Endodermal cell (in vitro differentiated cells): Measurements from ENCODE around the gene OR2A25. TPM values are rescaled to one million over a fixed set of nuclear protein-coding genes. Genes with fewer than 3 reads are reported as not detected.

ENCODE experiments used
- DNase-seq: peaks from one replicate; pipeline ENCODE4 v3.0.0-alpha.2; 2017
- H3K27ac ChIP-seq: 2 replicates; pipeline ENCODE4 v1.5.1; 2013; ENCODE audit warnings: mild to moderate bottlenecking, low read depth, low read length, moderate library complexity
- H3K27me3 ChIP-seq: 2 replicates; pipeline ENCODE4 v1.6.1; 2013; ENCODE audit warnings: mild to moderate bottlenecking, low read length, moderate library complexity; ENCODE audit not compliant: insufficient read depth, control insufficient read depth, poor library complexity, severe bottlenecking
- H3K36me3 ChIP-seq: 2 replicates; pipeline ENCODE4 v1.7.0; 2013; ENCODE audit warnings: mild to moderate bottlenecking, low read length, moderate library complexity; ENCODE audit not compliant: control insufficient read depth, insufficient read depth
- H3K4me1 ChIP-seq: one replicate; pipeline ENCODE4 v1.7.0; 2013; ENCODE audit warnings: low read length; ENCODE audit not compliant: control insufficient read depth, insufficient read depth
- H3K4me3 ChIP-seq: 2 replicates; pipeline ENCODE4 v1.5.1; 2013; ENCODE audit warnings: mild to moderate bottlenecking, low read length, moderate library complexity
- H3K9ac ChIP-seq: 2 replicates; pipeline ENCODE4 v1.6.1; 2013; ENCODE audit warnings: mild to moderate bottlenecking, low read length, moderate library complexity; ENCODE audit not compliant: poor library complexity, severe bottlenecking; ENCODE audit errors: extremely low read depth
- H3K9me3 ChIP-seq: 2 replicates; pipeline ENCODE4 v1.6.1; 2013; ENCODE audit warnings: mild to moderate bottlenecking, low read length, moderate library complexity; ENCODE audit not compliant: control insufficient read depth
- H3K27ac Mint-ChIP-seq: 2 replicates; pipeline ENCODE4 v1.8.0; 2020; ENCODE audit warnings: mixed read lengths
- H3K27me3 Mint-ChIP-seq: 2 replicates; pipeline ENCODE4 v1.8.0; 2021; ENCODE audit warnings: mild to moderate bottlenecking, mixed read lengths; ENCODE audit not compliant: insufficient read depth
- H3K36me3 Mint-ChIP-seq: 2 replicates; pipeline ENCODE4 v1.8.0; 2020; ENCODE audit warnings: low read depth, mixed read lengths
- H3K4me1 Mint-ChIP-seq: 2 replicates; pipeline ENCODE4 v1.8.0; 2020; ENCODE audit warnings: mixed read lengths
- H3K4me3 Mint-ChIP-seq: 2 replicates; pipeline ENCODE4 v1.8.0; 2020; ENCODE audit warnings: mild to moderate bottlenecking, moderate library complexity, mixed read lengths
- H3K9me3 Mint-ChIP-seq: 2 replicates; pipeline ENCODE4 v1.8.0; 2020; ENCODE audit warnings: mild to moderate bottlenecking, mixed read lengths
- CTCF ChIP-seq: fragments of 200-600 bp; sonication (generic); conservative IDR thresholded peaks from 2 replicates; pipeline ENCODE4 v1.5.0; 2021; ENCODE audit warnings: antibody characterized with exemption, mild to moderate bottlenecking
- WGBS, 2 experiments: methylation state at CpG; one replicate each; pipeline versions ENCODE4 v1.1.5 to v1.1.7; 2013; ENCODE audit warnings: missing lambda C conversion rate in 2 of 2, mixed read lengths in 1 of 2; ENCODE audit not compliant: insufficient coverage in 1 of 2, insufficient read length in 1 of 2; 5-methylcytosine and 5-hydroxymethylcytosine counted together
- total RNA-seq, 2 donors: library from RNA; stranded (reverse); fragmentation: NEBNext Ultra II Directional in 1 of 2; extraction: Animal tissue kit (Norgen Biotek cat#: 25700) in 1 of 2; gene quantifications; 2 replicates in 1 of 2; 3 replicates in 1 of 2; pipeline ENCODE4 v1.2.1, GENCODE V29; 2021

OR2A25 gene
- total RNA-seq, 2 donors from 2014 or later: not detected

GRCh38 chr7:144032516-144032915, 37.1 kb upstream of the OR2A25 start:
- Mint-ChIP-seq H3K4me3 (no peak overlapping the region), H3K27ac (no peak overlapping the region), H3K4me1 (no peaks in the 10 kb centered on the region), H3K9me3 (no peaks in the 10 kb centered on the region), H3K36me3 (no peaks in the 10 kb centered on the region), H3K27me3 (no peaks in the 10 kb centered on the region)
- WGBS, 2 experiments: 61 to 86% methylated on average over 4 to 5 of the region's 5 CpGs
- H3K9me3 ChIP-seq: no peaks in the 10 kb centered on the region
- no peak overlapping the region for H3K4me3 ChIP-seq
- no peaks in the 10 kb centered on the region for H3K4me1 ChIP-seq
- TF ChIP-seq CTCF: no peak
- DNase-seq: no peak
- no peak overlapping the region for H3K27ac ChIP-seq
- no peaks in the 10 kb centered on the region for H3K36me3 ChIP-seq
- H3K9ac ChIP-seq: no peak overlapping the region
- H3K27me3 ChIP-seq: no peaks in the 10 kb centered on the region

GRCh38 chr7:144032985-144033709, 36.5 kb upstream of the OR2A25 start:
- no peaks in the 10 kb centered on the region for H3K36me3 Mint-ChIP-seq
- no peak overlapping the region for H3K9ac ChIP-seq
- H3K4me1 Mint-ChIP-seq: no peaks in the 10 kb centered on the region
- H3K27ac Mint-ChIP-seq: no peak overlapping the region
- no peaks in the 10 kb centered on the region for H3K27me3 ChIP-seq
- 69 to 88% methylated on average over 1 of the region's 1 CpG for WGBS, 2 experiments
- H3K4me3 Mint-ChIP-seq: no peak overlapping the region
- H3K27ac ChIP-seq: no peak overlapping the region
- no peak for TF ChIP-seq CTCF
- no peak for DNase-seq
- no peaks in the 10 kb centered on the region for H3K9me3 ChIP-seq
- H3K36me3 ChIP-seq: no peaks in the 10 kb centered on the region
- no peaks in the 10 kb centered on the region for H3K9me3 Mint-ChIP-seq
- no peaks in the 10 kb centered on the region for H3K4me1 ChIP-seq
- no peak overlapping the region for H3K4me3 ChIP-seq
- H3K27me3 Mint-ChIP-seq: no peaks in the 10 kb centered on the region

- TF ChIP-seq CTCF: no peak
- H3K4me1 ChIP-seq: no peaks in the 10 kb centered on the region
- no peak for DNase-seq
- H3K9ac ChIP-seq: no peak overlapping the region
- no peaks in the 10 kb centered on the region for H3K9me3 Mint-ChIP-seq
- H3K36me3 ChIP-seq: no peaks in the 10 kb centered on the region
- no peak overlapping the region for H3K27ac Mint-ChIP-seq
- no peak overlapping the region for H3K4me3 ChIP-seq
- H3K27me3 ChIP-seq: no peaks in the 10 kb centered on the region
- no peaks in the 10 kb centered on the region for H3K9me3 ChIP-seq
- H3K27me3 Mint-ChIP-seq: no peaks in the 10 kb centered on the region
- H3K4me1 Mint-ChIP-seq: peaks cover 4% of the 10 kb centered on the region
- no peak overlapping the region for H3K27ac ChIP-seq
- H3K4me3 Mint-ChIP-seq: no peak overlapping the region
- no peaks in the 10 kb centered on the region for H3K36me3 Mint-ChIP-seq
These were observed 34.2 kb upstream of the OR2A25 start for GRCh38 chr7:144035385-144035784.
